Neural progenitor cell (in vitro differentiated cells): ENCODE measurements around the gene LENG9. TPM values are rescaled to one million over a fixed set of nuclear protein-coding genes. Genes with fewer than 3 reads are reported as not detected.
"Not testable (repeated sequence)": the region's sequence is repeated elsewhere in the genome, so short reads cannot be mapped to it uniquely, and the experiment has no call there.

Experiments
- DNase-seq: peaks from one replicate; pipeline ENCODE4 v3.0.0-alpha.2; 2016; ENCODE audit warnings: low spot score
- H2AFZ ChIP-seq: fragments of 200-600 bp; sonication (generic); replicated peaks from 2 replicates; pipeline ENCODE4 v1.6.1; 2016; ENCODE audit warnings: antibody characterized with exemption
- H3F3A ChIP-seq: fragments of 200-600 bp; sonication (generic); 2 replicates; pipeline ENCODE4 v1.6.1; 2016; ENCODE audit warnings: antibody characterized with exemption, low read depth
- H3K27ac ChIP-seq: fragments of 200-600 bp; sonication (generic); 2 replicates; pipeline ENCODE4 v1.5.1; 2016; ENCODE audit warnings: mild to moderate bottlenecking
- H3K27me3 ChIP-seq: fragments of 200-600 bp; sonication (generic); 2 replicates; pipeline ENCODE4 v1.6.1; 2016; ENCODE audit warnings: mild to moderate bottlenecking, moderate library complexity
- H3K36me3 ChIP-seq: fragments of 200-600 bp; sonication (generic); 2 replicates; pipeline ENCODE4 v1.5.1; 2016
- H3K4me1 ChIP-seq: fragments of 200-600 bp; sonication (generic); 2 replicates; pipeline ENCODE4 v1.6.1; 2016; ENCODE audit warnings: mixed run types
- H3K4me2 ChIP-seq: fragments of 200-600 bp; sonication (generic); 2 replicates; pipeline ENCODE4 v1.6.1; 2016
- H3K4me3 ChIP-seq: fragments of 200-600 bp; sonication (generic); 2 replicates; pipeline ENCODE4 v1.5.1; 2016
- H3K79me2 ChIP-seq: fragments of 200-600 bp; sonication (generic); 2 replicates; pipeline ENCODE4 v1.6.1; 2016; ENCODE audit warnings: low read depth
- H3K9ac ChIP-seq: fragments of 200-600 bp; sonication (generic); 2 replicates; pipeline ENCODE4 v1.6.1; 2016
- H3K9me3 ChIP-seq: fragments of 200-600 bp; sonication (generic); 2 replicates; pipeline ENCODE4 v1.5.1; 2016; ENCODE audit warnings: low read depth
- H4K20me1 ChIP-seq: fragments of 200-600 bp; sonication (generic); 2 replicates; pipeline ENCODE4 v1.6.1; 2016; ENCODE audit warnings: low read depth
- H3K27ac Mint-ChIP-seq: 3 replicates; pipeline ENCODE4 v1.8.0; 2021; ENCODE audit warnings: mixed read lengths
- H3K27me3 Mint-ChIP-seq: 2 replicates; pipeline ENCODE4 v1.8.0; 2022; ENCODE audit warnings: low read depth, mild to moderate bottlenecking, inconsistent platforms, moderate library complexity, mixed read lengths; ENCODE audit not compliant: insufficient read depth
- H3K36me3 Mint-ChIP-seq: 3 replicates; pipeline ENCODE4 v1.8.0; 2021; ENCODE audit warnings: mixed read lengths
- H3K4me1 Mint-ChIP-seq: 3 replicates; pipeline ENCODE4 v1.8.0; 2021; ENCODE audit warnings: mixed read lengths
- H3K4me3 Mint-ChIP-seq: 3 replicates; pipeline ENCODE4 v1.8.0; 2021; ENCODE audit warnings: mild to moderate bottlenecking, moderate library complexity, mixed read lengths
- H3K9me3 Mint-ChIP-seq: 3 replicates; pipeline ENCODE4 v1.8.0; 2020; ENCODE audit warnings: mixed read lengths
- CTCF ChIP-seq: fragments of 200-600 bp; sonication (generic); IDR thresholded peaks from 2 replicates; pipeline ENCODE4 v1.5.1; 2017; ENCODE audit warnings: antibody characterized with exemption, mild to moderate bottlenecking
- EZH2 ChIP-seq: fragments of 200-600 bp; sonication (generic); IDR thresholded peaks from 2 replicates; pipeline ENCODE4 v1.6.1; 2017; ENCODE audit warnings: antibody characterized with exemption, mild to moderate bottlenecking, moderate library complexity
- EZH2phosphoT487 ChIP-seq: fragments of 200-600 bp; sonication (generic); IDR thresholded peaks from 2 replicates; pipeline ENCODE4 v1.6.1; 2017; ENCODE audit warnings: antibody characterized with exemption
- total RNA-seq: library from RNA; depleted of rRNA; stranded (reverse); fragments of >200 nt; gene quantifications from 2 replicates; pipeline ENCODE4 v1.2.3, GENCODE V29; 2015; ENCODE audit warnings: low replicate concordance

The LENG9 gene
- total RNA-seq = 0.79 and 4.0 TPM in 2 replicates

GRCh38 chr19:54463531-54464043 is at the start of gene LENG9:
TSS of gene LENG9 (minus strand) at chr19:54463778. CDS start at chr19:54463526, 252 bp downstream.
- Histone ChIP-seq H3K79me2 (no peaks in the 10 kb centered on the region), H4K20me1 (peaks cover 41% of the 10 kb centered on the region), H2AFZ (peak within 1 kb of the TSS; percentile 52), H3F3A (peaks cover 45% of the 10 kb centered on the region), H3K27ac (peak within 1 kb of the TSS; percentile 84), H3K27me3 (peaks cover 38% of the 10 kb centered on the region), H3K9me3 (no peaks in the 10 kb centered on the region), H3K4me2 (peak within 1 kb of the TSS; percentile 88), H3K36me3 (no peaks in the 10 kb centered on the region), H3K9ac (no peak within 1 kb of the TSS), H3K4me3 (peak within 1 kb of the TSS; percentile 56), H3K4me1 (no peaks in the 10 kb centered on the region)
- peaks cover 11% of the 10 kb centered on the region for H3K4me1 Mint-ChIP-seq
- H3K4me3 Mint-ChIP-seq = peak within 1 kb of the TSS; percentile 85
- H3K27me3 Mint-ChIP-seq = peaks cover 15% of the 10 kb centered on the region
- H3K27ac Mint-ChIP-seq = peak within 1 kb of the TSS; percentile 44
- peaks cover 10% of the 10 kb centered on the region for H3K36me3 Mint-ChIP-seq
- no peaks in the 10 kb centered on the region for H3K9me3 Mint-ChIP-seq
- TF ChIP-seq CTCF (no peak), EZH2phosphoT487 (no peak), EZH2 (no peak)
- DNase-seq = peak; percentile 99

- not testable (repeated sequence) for H3K27ac Mint-ChIP-seq, H3K4me2 ChIP-seq, H3K36me3 Mint-ChIP-seq, H3K4me3 Mint-ChIP-seq, H3K4me1 ChIP-seq, H4K20me1 ChIP-seq, H3K36me3 ChIP-seq, H3F3A ChIP-seq, H3K27ac ChIP-seq, H3K4me1 Mint-ChIP-seq, H3K9ac ChIP-seq, H3K27me3 Mint-ChIP-seq, H3K27me3 ChIP-seq, H3K9me3 ChIP-seq, H3K79me2 ChIP-seq, H2AFZ ChIP-seq, H3K4me3 ChIP-seq, H3K9me3 Mint-ChIP-seq, DNase-seq
These were observed 45.8 kb upstream of the LENG9 start for GRCh38 chr19:54509200-54509940.

- H3K27me3 ChIP-seq, H3K4me2 ChIP-seq, H3K4me3 Mint-ChIP-seq, H3K9me3 ChIP-seq, DNase-seq, H3K9me3 Mint-ChIP-seq, H3K36me3 Mint-ChIP-seq, H3K4me3 ChIP-seq, H3K27ac Mint-ChIP-seq, H3K36me3 ChIP-seq, H3K4me1 ChIP-seq, H3F3A ChIP-seq, H3K27me3 Mint-ChIP-seq, H3K79me2 ChIP-seq, H4K20me1 ChIP-seq, H2AFZ ChIP-seq, H3K4me1 Mint-ChIP-seq, H3K27ac ChIP-seq, H3K9ac ChIP-seq: not testable (repeated sequence)
These were observed 44.9 kb upstream of the LENG9 start for GRCh38 chr19:54508487-54508886.

GRCh38 chr19:54507824-54508223 is 44.2 kb upstream of the LENG9 start:
- Histone ChIP-seq H2AFZ (no peak overlapping the region), H3K4me2 (no peak overlapping the region), H3K9me3 (no peaks in the 10 kb centered on the region), H4K20me1 (no peaks in the 10 kb centered on the region), H3K36me3 (no peaks in the 10 kb centered on the region), H3K27me3 (no peaks in the 10 kb centered on the region), H3K9ac (no peak overlapping the region), H3K79me2 (no peaks in the 10 kb centered on the region), H3K27ac (no peak overlapping the region), H3F3A (no peaks in the 10 kb centered on the region), H3K4me1 (no peaks in the 10 kb centered on the region), H3K4me3 (no peak overlapping the region)
- TF ChIP-seq EZH2 = no peak
- TF ChIP-seq EZH2phosphoT487 = no peak
- no peak for TF ChIP-seq CTCF
- no peak overlapping the region for H3K27ac Mint-ChIP-seq
- peaks cover 2% of the 10 kb centered on the region for H3K27me3 Mint-ChIP-seq
- DNase-seq = no peak
- peaks cover 6% of the 10 kb centered on the region for H3K9me3 Mint-ChIP-seq
- H3K4me1 Mint-ChIP-seq = no peaks in the 10 kb centered on the region
- no peak overlapping the region for H3K4me3 Mint-ChIP-seq
- H3K36me3 Mint-ChIP-seq = no peaks in the 10 kb centered on the region

GRCh38 chr19:54507038-54507717 is 43.6 kb upstream of the LENG9 start:
- not testable (repeated sequence) for H3K27me3 ChIP-seq, H3K4me2 ChIP-seq, H3K36me3 Mint-ChIP-seq, H2AFZ ChIP-seq, H3K9ac ChIP-seq, H3K27ac ChIP-seq, H3K36me3 ChIP-seq, DNase-seq, H3K4me3 Mint-ChIP-seq, H3K27me3 Mint-ChIP-seq, H3K27ac Mint-ChIP-seq, H3K4me3 ChIP-seq, H3K79me2 ChIP-seq, H3K9me3 ChIP-seq, H3K4me1 Mint-ChIP-seq, H3K4me1 ChIP-seq, H3K9me3 Mint-ChIP-seq, H3F3A ChIP-seq, H4K20me1 ChIP-seq
